ENCODE data around the gene GNB1. TPM values are rescaled to one million over a fixed set of nuclear protein-coding genes. Genes with fewer than 3 reads are reported as not detected.

Gene GNB1
- total RNA-seq: 100 to 1,000 TPM; 285 to 304 (median 289) TPM
- 105 TPM for total RNA-seq (2013)

DNA sequence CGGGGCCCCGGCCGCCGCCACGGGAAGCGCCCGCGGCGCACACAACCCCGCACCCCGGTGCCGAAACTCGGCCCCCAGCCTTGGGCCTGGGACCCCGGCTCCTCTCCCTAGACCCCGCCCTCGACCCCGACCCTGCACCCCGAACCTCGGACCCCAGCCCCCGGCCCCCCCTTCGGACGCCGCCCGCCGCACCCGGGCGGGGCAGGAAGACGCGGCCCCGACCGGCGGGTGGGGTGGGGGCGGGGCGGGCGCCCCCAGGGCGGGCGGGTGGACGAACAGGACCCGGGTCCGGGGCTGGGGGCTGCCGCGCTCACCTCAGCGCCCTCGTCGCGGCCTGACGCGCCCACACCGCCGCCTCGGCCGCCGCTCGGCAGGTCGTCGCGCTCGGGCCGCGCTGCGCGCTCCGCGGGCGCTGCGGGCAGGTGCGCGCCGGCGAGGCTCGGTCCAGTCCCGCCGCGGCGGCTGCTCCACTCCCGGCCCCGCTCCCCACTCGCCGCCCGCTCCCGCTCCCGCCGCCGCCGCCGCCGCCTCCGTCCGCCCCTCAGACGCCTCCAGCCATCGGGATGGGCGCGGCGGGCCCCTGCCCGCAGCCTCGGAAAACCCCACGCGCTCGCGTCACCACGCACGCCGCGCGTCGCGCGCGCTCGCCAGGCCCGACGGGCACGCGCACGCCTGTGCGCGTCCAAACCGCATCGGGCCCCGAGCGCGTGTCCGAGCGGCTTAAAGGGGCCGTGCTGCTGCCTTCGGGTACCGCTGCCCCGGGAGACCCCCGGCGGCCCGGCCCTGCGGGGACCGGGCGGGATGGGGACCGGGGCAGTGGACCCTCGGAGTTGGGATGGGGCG is at the start of gene GNB1:
Gene GNB1 (minus strand): TSS at position 582 of the 843 bp plus-strand sequence. CDS start 65,634 bp downstream, outside the sequence.
- intact Hi-C loops (cut with micrococcal nuclease): no loop called here
- peaks cover 44 to 59% of the 10 kb centered on the region in 2 donors for H3K4me1 Mint-ChIP-seq

DNA sequence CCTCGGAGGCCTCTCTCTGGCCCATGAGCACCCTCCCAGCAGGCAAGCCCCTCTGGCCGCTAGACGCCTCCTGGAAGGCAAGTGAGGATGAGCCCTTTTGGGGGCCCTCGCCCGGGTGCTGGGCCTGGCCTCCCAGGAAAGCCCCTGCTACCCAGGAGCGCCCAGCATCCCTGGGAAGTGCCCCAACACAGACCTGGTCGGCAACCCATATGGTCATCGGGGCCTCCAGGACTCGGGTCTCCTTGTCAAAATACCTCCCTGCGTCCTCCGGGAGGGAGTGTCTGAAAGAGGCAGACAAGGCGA is 49.2 kb upstream of the GNB1 start:
- Histone ChIP-seq H3K4me3 (ENCODE audit: low read length) (no peak overlapping the region), H3K36me3 (ENCODE audit: control insufficient read depth, insufficient read depth, low read length) (no peaks in the 10 kb centered on the region), H3K27me3 (ENCODE audit: control insufficient read depth, insufficient read depth, low read length) (peaks cover 2% of the 10 kb centered on the region), H3K27ac (ENCODE audit: low read length) (no peak overlapping the region), H3K9me3 (ENCODE audit: control insufficient read depth, insufficient read depth, low read length) (no peaks in the 10 kb centered on the region), H3K4me1 (ENCODE audit: control insufficient read depth, insufficient read depth, low read length) (peaks cover 10% of the 10 kb centered on the region)
- DNase-seq (no peak), ATAC-seq (no peak)
- Mint-ChIP-seq H3K9me3 (no peaks in the 10 kb centered on the region), H3K27ac (no peak overlapping the region), H3K4me1 (peaks cover 0 to 8% of the 10 kb centered on the region in 2 donors), H3K36me3 (no peaks in the 10 kb centered on the region), H3K4me3 (no peak overlapping the region), H3K27me3 (ENCODE audit: low read depth in 2 of 2) (peaks cover 0 to 3% of the 10 kb centered on the region in 2 donors)
- intact Hi-C loops (cut with micrococcal nuclease): loop anchor here (5.0 to 10.0 kb wide), 2 partner anchors 107 to 445 kb away; no protein-coding TSS in a partner anchor
- WGBS (ENCODE audit: insufficient coverage): 84% methylated on average over 12 of the region's 12 CpGs
- TF ChIP-seq, protein P1, sequence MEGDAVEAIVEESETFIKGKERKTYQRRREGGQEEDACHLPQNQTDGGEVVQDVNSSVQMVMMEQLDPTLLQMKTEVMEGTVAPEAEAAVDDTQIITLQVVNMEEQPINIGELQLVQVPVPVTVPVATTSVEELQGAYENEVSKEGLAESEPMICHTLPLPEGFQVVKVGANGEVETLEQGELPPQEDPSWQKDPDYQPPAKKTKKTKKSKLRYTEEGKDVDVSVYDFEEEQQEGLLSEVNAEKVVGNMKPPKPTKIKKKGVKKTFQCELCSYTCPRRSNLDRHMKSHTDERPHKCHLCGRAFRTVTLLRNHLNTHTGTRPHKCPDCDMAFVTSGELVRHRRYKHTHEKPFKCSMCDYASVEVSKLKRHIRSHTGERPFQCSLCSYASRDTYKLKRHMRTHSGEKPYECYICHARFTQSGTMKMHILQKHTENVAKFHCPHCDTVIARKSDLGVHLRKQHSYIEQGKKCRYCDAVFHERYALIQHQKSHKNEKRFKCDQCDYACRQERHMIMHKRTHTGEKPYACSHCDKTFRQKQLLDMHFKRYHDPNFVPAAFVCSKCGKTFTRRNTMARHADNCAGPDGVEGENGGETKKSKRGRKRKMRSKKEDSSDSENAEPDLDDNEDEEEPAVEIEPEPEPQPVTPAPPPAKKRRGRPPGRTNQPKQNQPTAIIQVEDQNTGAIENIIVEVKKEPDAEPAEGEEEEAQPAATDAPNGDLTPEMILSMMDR (IDR thresholded peaks at IDR 0.05): no peak

More for the DNA sequence above, at the start of gene GNB1:
- Mint-ChIP-seq H3K9me3 (no peaks in the 10 kb centered on the region), H3K27ac (peak within 1 kb of the TSS; percentile 87 to 96), H3K27me3 (ENCODE audit: low read depth in 2 of 2) (no peaks in the 10 kb centered on the region), H3K4me3 (peak within 1 kb of the TSS; percentile 92), H3K36me3 (no peaks in the 10 kb centered on the region)
- peak within 1 kb of the TSS; percentile 73 for H3K4me3 ChIP-seq (ENCODE audit: low read length)
- no peaks in the 10 kb centered on the region for H3K27me3 ChIP-seq (ENCODE audit: control insufficient read depth, insufficient read depth, low read length)
- H3K27ac ChIP-seq (ENCODE audit: low read length): peak within 1 kb of the TSS; percentile 93
- H3K36me3 ChIP-seq (ENCODE audit: control insufficient read depth, insufficient read depth, low read length): no peaks in the 10 kb centered on the region
- DNase-seq: peak; percentile 93 to 98
- peaks cover 64% of the 10 kb centered on the region for H3K4me1 ChIP-seq (ENCODE audit: control insufficient read depth, insufficient read depth, low read length)
- no peaks in the 10 kb centered on the region for H3K9me3 ChIP-seq (ENCODE audit: control insufficient read depth, insufficient read depth, low read length)
- TF ChIP-seq, protein P1 (IDR thresholded peaks at IDR 0.05): no peak
- peak; percentile 69 to 91 (median 76) for ATAC-seq
- under 1% methylated on average over 136 of the region's 137 CpGs for WGBS (ENCODE audit: insufficient coverage)

DNA sequence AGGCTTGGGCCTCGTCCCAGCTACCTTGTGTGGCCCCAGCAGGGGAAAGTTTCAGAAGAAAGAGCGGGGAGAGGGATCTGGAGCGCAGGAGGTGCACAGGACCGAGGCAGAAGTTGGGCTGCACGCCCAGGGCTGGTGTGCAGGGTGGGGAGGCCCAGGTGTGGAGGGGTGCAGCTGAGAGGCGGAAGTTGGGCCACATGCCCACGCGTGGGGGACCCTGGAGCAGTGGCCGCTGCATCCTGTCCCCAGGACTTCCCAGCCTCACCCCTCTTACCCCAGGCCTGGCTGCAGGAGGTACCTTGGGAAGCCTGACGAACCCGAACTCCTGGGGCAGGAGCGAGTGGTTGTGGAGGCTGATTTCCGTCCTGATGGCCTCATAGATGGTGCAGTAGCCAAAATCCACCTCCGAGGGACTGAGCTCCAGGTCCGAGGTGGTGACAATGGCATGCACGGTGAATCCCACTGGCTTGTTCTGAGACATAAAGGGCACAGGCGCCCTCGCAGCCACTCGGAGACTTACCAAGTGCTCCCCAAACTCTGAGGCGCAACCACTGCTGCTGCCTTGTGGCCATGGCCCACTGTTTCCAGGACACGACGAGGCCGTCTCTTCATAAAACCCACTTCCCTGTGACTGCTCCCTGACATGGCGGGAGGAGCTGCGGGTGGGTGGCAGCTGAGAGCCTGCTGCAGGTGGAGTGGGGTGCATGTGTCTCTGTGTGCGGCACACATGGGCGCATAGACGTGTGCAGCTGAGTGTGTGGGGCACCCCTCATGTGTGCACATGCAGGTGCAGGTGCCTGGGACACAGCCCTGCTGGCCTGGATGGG is 48.6 kb upstream of the GNB1 start:
- Histone ChIP-seq H3K4me1 (ENCODE audit: control insufficient read depth, insufficient read depth, low read length) (peaks cover 10% of the 10 kb centered on the region), H3K27me3 (ENCODE audit: control insufficient read depth, insufficient read depth, low read length) (peaks cover 2% of the 10 kb centered on the region), H3K9me3 (ENCODE audit: control insufficient read depth, insufficient read depth, low read length) (no peaks in the 10 kb centered on the region), H3K27ac (ENCODE audit: low read length) (no peak overlapping the region), H3K4me3 (ENCODE audit: low read length) (no peak overlapping the region), H3K36me3 (ENCODE audit: control insufficient read depth, insufficient read depth, low read length) (no peaks in the 10 kb centered on the region)
- WGBS (ENCODE audit: insufficient coverage): 89% methylated on average over 25 of the region's 28 CpGs
- no peaks in the 10 kb centered on the region for H3K36me3 Mint-ChIP-seq
- peaks cover 0 to 3% of the 10 kb centered on the region in 2 donors for H3K27me3 Mint-ChIP-seq (ENCODE audit: low read depth in 2 of 2)
- no peaks in the 10 kb centered on the region for H3K9me3 Mint-ChIP-seq
- peak in 1 of 3 donors; percentile 3 for ATAC-seq
- H3K4me1 Mint-ChIP-seq: peaks cover 0 to 8% of the 10 kb centered on the region in 2 donors
- no peak overlapping the region for H3K27ac Mint-ChIP-seq
- TF ChIP-seq, protein P1 (IDR thresholded peaks at IDR 0.05): no peak
- no peak for DNase-seq
- H3K4me3 Mint-ChIP-seq: no peak overlapping the region
- intact Hi-C loops (cut with micrococcal nuclease): loop anchor here (5.0 to 10.0 kb wide), 2 partner anchors 108 to 445 kb away; no protein-coding TSS in a partner anchor

All from natural killer cell (primary cell).